H1 (cell line): ENCODE results near the gene SCG5. TPM values are rescaled to one million over a fixed set of nuclear protein-coding genes. Genes with fewer than 3 reads are reported as not detected.

Experiments used
- CTCF ChIA-PET: fragments of 300-600 bp; sonication (Branson Sonifier 250); formaldehyde crosslinking; loops from one replicate; lab custom pipeline; 2021; ENCODE audit not compliant: partially characterized antibody; lab: Charles Lee
- POLR2A ChIA-PET: fragments of 300-600 bp; sonication (Branson Sonifier 250); formaldehyde crosslinking; loops from one replicate; lab custom pipeline; 2021; ENCODE audit warnings: inconsistent platforms; ENCODE audit not compliant: partially characterized antibody; lab: Charles Lee
- DNase-seq, 2 experiments: peaks; one replicate each; pipeline versions ENCODE4 v3.0.0 to v3.0.0-alpha.2; 2010 to 2022; ENCODE audit warnings: low spot score in 2 of 2, low read depth in 1 of 2, mixed read lengths in 1 of 2
- FAIRE-seq: peaks from 2 replicates; lab custom pipeline; 2011; peaks lifted over from hg19 to GRCh38; lab: Jason Lieb, UNC
- H2AFZ ChIP-seq: 2 replicates; pipeline ENCODE4 v1.8.1; 2012; ENCODE audit warnings: low read length, inconsistent platforms
- H2AK5ac ChIP-seq: 2 replicates; pipeline ENCODE4 v1.6.1; 2013; ENCODE audit warnings: low read depth, low read length
- H2BK120ac ChIP-seq: replicated peaks from 2 replicates; pipeline ENCODE3; 2013; ENCODE audit warnings: low read depth, low read length, inconsistent platforms
- H2BK12ac ChIP-seq: 2 replicates; pipeline ENCODE4 v1.6.1; 2013; ENCODE audit warnings: low read depth, low read length
- H2BK15ac ChIP-seq: 2 replicates; pipeline ENCODE4 v1.6.1; 2013; ENCODE audit warnings: low read length
- H2BK20ac ChIP-seq: 2 replicates; pipeline ENCODE4 v1.6.1; 2013; ENCODE audit warnings: low read length
- H2BK5ac ChIP-seq: 2 replicates; pipeline ENCODE4 v1.6.1; 2013; ENCODE audit warnings: low read depth, low read length
- H3K14ac ChIP-seq: 2 replicates; pipeline ENCODE4 v1.6.1; 2013; ENCODE audit warnings: inconsistent platforms; ENCODE audit not compliant: insufficient read length
- H3K18ac ChIP-seq: 2 replicates; pipeline ENCODE4 v1.6.1; 2013; ENCODE audit warnings: low read length; ENCODE audit errors: extremely low read depth
- H3K23ac ChIP-seq: 2 replicates; pipeline ENCODE4 v1.6.1; 2013; ENCODE audit warnings: inconsistent platforms; ENCODE audit not compliant: insufficient read length
- H3K23me2 ChIP-seq: 2 replicates; pipeline ENCODE4 v1.6.1; 2013; ENCODE audit warnings: low read depth, low read length
- H3K27ac ChIP-seq: 2 replicates; pipeline ENCODE4 v1.6.1; 2011; ENCODE audit warnings: low read depth, low read length, inconsistent platforms
- H3K27me3 ChIP-seq, 4 experiments: replicated peaks in 1 of 4; 1 replicate in 1 of 4; 2 replicates in 3 of 4; pipeline versions ENCODE4 v1.6.1 to v1.8.1; 2011 to 2013; ENCODE audit warnings: low read length in 3 of 4, mild to moderate bottlenecking in 3 of 4, inconsistent platforms in 2 of 4, mixed read lengths in 2 of 4, moderate library complexity in 1 of 4; ENCODE audit not compliant: control insufficient read depth in 3 of 4, insufficient read depth in 3 of 4; ENCODE audit errors: extremely low read depth in 1 of 4
- H3K36me3 ChIP-seq, 4 experiments: 2 replicates each; pipeline versions ENCODE4 v1.6.1 to v1.8.1; 2011 to 2013; ENCODE audit warnings: mild to moderate bottlenecking in 4 of 4, low read length in 3 of 4, moderate library complexity in 2 of 4, control low read depth in 1 of 4, inconsistent platforms in 1 of 4; ENCODE audit not compliant: insufficient read depth in 4 of 4, control insufficient read depth in 2 of 4
- H3K4ac ChIP-seq: replicated peaks from 2 replicates; pipeline ENCODE3; 2013; ENCODE audit warnings: low read length, low read depth, mixed read lengths, inconsistent platforms; ENCODE audit not compliant: insufficient read length
- H3K4me1 ChIP-seq, 4 experiments: replicated peaks in 1 of 4; 1 replicate in 1 of 4; 2 replicates in 3 of 4; pipeline versions ENCODE4 v1.6.1 to v1.8.1; 2011 to 2013; ENCODE audit warnings: low read length in 3 of 4, inconsistent platforms in 2 of 4, mixed read lengths in 1 of 4; ENCODE audit not compliant: insufficient read depth in 4 of 4, control insufficient read depth in 3 of 4
- H3K4me2 ChIP-seq, 2 experiments: 2 replicates each; pipeline versions ENCODE4 v1.6.1 to v1.8.1; 2011 to 2013; ENCODE audit warnings: low read depth in 2 of 2, low read length in 2 of 2, control low read depth in 1 of 2, inconsistent platforms in 1 of 2, mild to moderate bottlenecking in 1 of 2; ENCODE audit not compliant: insufficient read depth in 1 of 2
- H3K4me3 ChIP-seq, 4 experiments: fragments of 200-600, 300-600 bp in 1 of 4; sonication (generic), shearing (Covaris generic), sonication (Bioruptor Twin) in 1 of 4; 2 replicates each; pipeline versions ENCODE4 v1.5.1 to v1.8.1; 2011 to 2016; ENCODE audit warnings: low read length in 4 of 4, low read depth in 3 of 4, control low read depth in 2 of 4, inconsistent platforms in 2 of 4, mild to moderate bottlenecking in 2 of 4, mixed read lengths in 1 of 4, moderate library complexity in 1 of 4; ENCODE audit not compliant: insufficient read depth in 2 of 4; ENCODE audit errors: extremely low read depth in 1 of 4
- H3K56ac ChIP-seq: replicated peaks from 2 replicates; pipeline ENCODE3; 2013; ENCODE audit warnings: low read depth, mild to moderate bottlenecking, mixed read lengths, low read length, inconsistent platforms; ENCODE audit not compliant: insufficient read length
- H3K79me1 ChIP-seq: 2 replicates; pipeline ENCODE4 v1.6.1; 2013; ENCODE audit warnings: low read depth, low read length, control low read depth
- H3K79me2 ChIP-seq, 2 experiments: 2 replicates each; pipeline versions ENCODE4 v1.6.1 to v1.8.1; 2012 to 2013; ENCODE audit warnings: low read length in 2 of 2, mild to moderate bottlenecking in 2 of 2, inconsistent platforms in 1 of 2; ENCODE audit not compliant: insufficient read depth in 2 of 2, control insufficient read depth in 1 of 2
- H3K9ac ChIP-seq, 4 experiments: replicated peaks in 1 of 4; 1 replicate in 1 of 4; 2 replicates in 3 of 4; pipeline versions ENCODE4 v1.6.1 to v1.8.1; 2011 to 2013; ENCODE audit warnings: low read depth in 3 of 4, low read length in 3 of 4, control low read depth in 2 of 4, mild to moderate bottlenecking in 2 of 4, moderate library complexity in 2 of 4, inconsistent platforms in 1 of 4; ENCODE audit errors: extremely low read depth in 1 of 4
- H3K9me3 ChIP-seq, 2 experiments: 2 replicates each; pipeline versions ENCODE4 v1.6.1 to v1.8.1; 2012 to 2013; ENCODE audit warnings: mild to moderate bottlenecking in 2 of 2, moderate library complexity in 2 of 2, control low read depth in 1 of 2, inconsistent platforms in 1 of 2, low read depth in 1 of 2, low read length in 1 of 2, mixed read lengths in 1 of 2; ENCODE audit not compliant: insufficient read depth in 2 of 2
- H4K20me1 ChIP-seq, 2 experiments: replicated peaks in 1 of 2; 2 replicates each; pipeline versions ENCODE3 to v1.8.1; 2011 to 2013; ENCODE audit warnings: inconsistent platforms in 2 of 2, low read length in 2 of 2, mild to moderate bottlenecking in 1 of 2; ENCODE audit not compliant: insufficient read depth in 2 of 2, control insufficient read depth in 1 of 2
- H4K5ac ChIP-seq: 2 replicates; pipeline ENCODE4 v1.6.1; 2013; ENCODE audit warnings: low read length, low read depth, mixed read lengths, inconsistent platforms; ENCODE audit not compliant: insufficient read length
- H4K8ac ChIP-seq: 2 replicates; pipeline ENCODE4 v1.8.0; 2013; ENCODE audit warnings: mild to moderate bottlenecking, moderate library complexity, low read length, inconsistent platforms; ENCODE audit not compliant: insufficient read depth; ENCODE audit errors: extremely low read depth
- H4K91ac ChIP-seq: replicated peaks from 2 replicates; pipeline ENCODE3; 2013; ENCODE audit warnings: low read length, mixed read lengths, inconsistent platforms; ENCODE audit not compliant: insufficient read length
- CBX8 ChIP-seq: fragments of 300-800, 300-1000 bp; sonication (generic); IDR thresholded peaks from 2 replicates; pipeline ENCODE4 v1.7.1; 2016; ENCODE audit warnings: low read depth, low read length, borderline replicate concordance
- CHD2 ChIP-seq: IDR thresholded peaks from 2 replicates; pipeline ENCODE4 v1.6.1; 2012; ENCODE audit warnings: low read length, improper control_type of control experiment
- CTCF ChIP-seq, 3 experiments: IDR thresholded peaks; 1 replicate in 2 of 3; 2 replicates in 1 of 3; pipeline versions ENCODE4 v1.5.1 to v1.6.1; 2011; ENCODE audit warnings: low read length in 3 of 3, mild to moderate bottlenecking in 3 of 3, inconsistent platforms in 2 of 3, low read depth in 1 of 3, moderate library complexity in 1 of 3; ENCODE audit not compliant: insufficient read depth in 1 of 3; ENCODE audit errors: control extremely low read depth in 1 of 3
- EP300 ChIP-seq, 2 experiments: IDR thresholded peaks; 1 replicate in 1 of 2; 2 replicates in 1 of 2; pipeline ENCODE4 v1.6.1; 2011 to 2012; ENCODE audit warnings: low read depth in 2 of 2, low read length in 2 of 2, mild to moderate bottlenecking in 2 of 2, borderline replicate concordance in 1 of 2, inconsistent platforms in 1 of 2, moderate library complexity in 1 of 2
- JUN ChIP-seq: IDR thresholded peaks from 2 replicates; pipeline ENCODE4 v1.6.1; 2011; ENCODE audit warnings: low read depth, mild to moderate bottlenecking, improper control_type of control experiment, low read length
- NANOG ChIP-seq: IDR thresholded peaks from 2 replicates; pipeline ENCODE4 v1.6.1; 2011; ENCODE audit warnings: low read length, low read depth, mild to moderate bottlenecking, inconsistent platforms; ENCODE audit not compliant: insufficient read depth, poor library complexity, severe bottlenecking
- RBBP5 ChIP-seq: IDR thresholded peaks from 2 replicates; pipeline ENCODE4 v1.7.1; 2012; ENCODE audit warnings: low read depth, mild to moderate bottlenecking, inconsistent platforms, low read length, moderate library complexity, borderline replicate concordance
- SUZ12 ChIP-seq: fragments of 200-600 bp; sonication (generic); IDR thresholded peaks from 2 replicates; pipeline ENCODE4 v1.6.1; 2012; ENCODE audit warnings: mild to moderate bottlenecking, inconsistent platforms, low read length, moderate library complexity, mixed read lengths
- USF2 ChIP-seq: IDR thresholded peaks from 2 replicates; pipeline ENCODE4 v1.6.1; 2011; ENCODE audit warnings: low read length, improper control_type of control experiment
- ZNF274 ChIP-seq: IDR thresholded peaks from 2 replicates; pipeline ENCODE4 v1.7.0; 2012; ENCODE audit warnings: low read length, borderline replicate concordance; ENCODE audit errors: extremely low read depth
- polyA plus RNA-seq, 7 experiments: library from polyadenylated mRNA; depleted of rRNA in 3 of 7; stranded (reverse) in 5 of 7; unstranded in 2 of 7; fragments of >200 nt in 5 of 7; fragments of 200-250 nt in 2 of 7; gene quantifications; 1 replicate in 5 of 7; 2 replicates in 1 of 7; 4 replicates in 1 of 7; pipeline versions ENCODE4 v1.2.1 to v1.2.3, GENCODE V29; 2011 to 2013; ENCODE audit warnings: missing spikeins in 2 of 7, mixed read lengths in 2 of 7
- total RNA-seq: library from RNA; stranded (reverse); fragmentation: NEBNext Ultra II Directional; extraction: Animal tissue kit (Norgen Biotek cat#: 25700); gene quantifications from 2 replicates; pipeline ENCODE4 v1.2.1, GENCODE V29; 2021
- TF ChIP-seq, protein P1 (sequence below): IDR thresholded peaks from 2 replicates; pipeline ENCODE4 v1.6.1; 2012; ENCODE audit warnings: inconsistent platforms

Gene SCG5
- total and polyA plus RNA-seq, 2 of the 8 experiments (the other 6 are each of a cell fraction or from before 2014, with no cell fraction given) = 18.7 to 19.9 TPM

GRCh38 chr15:32664796-32665195 lies 23.3 kb downstream of the SCG5 start:
- CTCF ChIA-PET = interaction anchor here (0.5 to 7.9 kb wide), 7 partner anchors 14 to 466 kb away, joined by 3 to 100 read pairs (median 26); no protein-coding TSS in a partner anchor
- TF ChIP-seq CBX8 (no peak), NANOG (no peak), EP300 (IDR thresholded peaks at IDR 0.05; ENCODE audit: borderline replicate concordance in 1 of 2, low read depth in 2 of 2, low read length in 2 of 2) (no peak), RBBP5 (no peak), USF2 (no peak), CTCF (IDR thresholded peaks at IDR 0.05; ENCODE audit: control extremely low read depth in 1 of 3, insufficient read depth in 1 of 3, low read depth in 1 of 3, low read length in 3 of 3) (no peak), ZNF274 (no peak), JUN (no peak), CHD2 (no peak), SUZ12 (no peak)
- TF ChIP-seq, protein P1, sequence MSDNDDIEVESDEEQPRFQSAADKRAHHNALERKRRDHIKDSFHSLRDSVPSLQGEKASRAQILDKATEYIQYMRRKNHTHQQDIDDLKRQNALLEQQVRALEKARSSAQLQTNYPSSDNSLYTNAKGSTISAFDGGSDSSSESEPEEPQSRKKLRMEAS = no peak

More at GRCh38 chr15:32664796-32665195, 23.3 kb downstream of the SCG5 start:
- H3K56ac ChIP-seq = no peak overlapping the region
- H3K79me1 ChIP-seq = no peaks in the 10 kb centered on the region
- no peak overlapping the region for H3K18ac ChIP-seq
- H2AK5ac ChIP-seq = no peak overlapping the region
- no peak overlapping the region for H2BK5ac ChIP-seq
- H3K9me3 ChIP-seq = no peaks in the 10 kb centered on the region
- no peak overlapping the region for H2BK15ac ChIP-seq
- no peak overlapping the region for H3K27ac ChIP-seq
- no peaks in the 10 kb centered on the region for H3K23me2 ChIP-seq
- H4K8ac ChIP-seq = no peak overlapping the region
- POLR2A ChIA-PET = no interaction called here
- H3K14ac ChIP-seq = no peak overlapping the region
- H3K79me2 ChIP-seq = no peaks in the 10 kb centered on the region
- H3K9ac ChIP-seq = no peak overlapping the region
- H3K4me3 ChIP-seq = no peak overlapping the region
- H3K4me2 ChIP-seq = no peak overlapping the region
- peaks cover 0 to 2% of the 10 kb centered on the region in 2 experiments for H4K20me1 ChIP-seq
- no peak overlapping the region for H2BK12ac ChIP-seq
- no peak overlapping the region for H3K23ac ChIP-seq
- no peak overlapping the region for H4K91ac ChIP-seq
- peaks cover under 1 to 7% (median 3%) of the 10 kb centered on the region in 4 experiments for H3K4me1 ChIP-seq
- FAIRE-seq (no peak), DNase-seq (no peak)
- no peaks in the 10 kb centered on the region for H3K27me3 ChIP-seq
- no peak overlapping the region for H2BK20ac ChIP-seq
- no peak overlapping the region for H2BK120ac ChIP-seq
- no peak overlapping the region for H3K4ac ChIP-seq
- no peaks in the 10 kb centered on the region for H3K36me3 ChIP-seq
- no peak overlapping the region for H2AFZ ChIP-seq
- H4K5ac ChIP-seq = no peak overlapping the region
